Measurements from ENCODE around the gene GNG12. TPM values are rescaled to one million over a fixed set of nuclear protein-coding genes. Genes with fewer than 3 reads are reported as not detected.

GNG12 gene
- total RNA-seq, 1 donor, result 201 TPM

DNA sequence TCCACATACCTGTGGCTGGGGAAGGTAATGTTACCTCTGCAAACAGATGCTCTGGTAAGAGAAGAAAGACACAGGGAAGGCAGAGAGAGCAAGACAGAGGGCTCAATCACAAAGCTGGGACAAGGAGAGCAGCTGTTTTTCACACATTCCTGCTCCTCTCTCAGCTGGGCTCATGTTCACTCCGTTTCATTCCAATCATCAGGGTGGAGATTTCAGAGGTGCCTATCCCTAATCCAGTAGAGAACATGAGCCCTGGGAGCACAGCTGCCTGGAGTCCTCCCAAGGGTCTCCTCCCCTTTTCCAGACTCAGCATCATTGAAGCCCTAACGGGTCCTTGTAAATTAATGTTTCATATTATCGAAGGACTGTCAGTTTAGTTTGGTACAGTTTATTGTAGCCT is 128.9 kb downstream of the GNG12 start:
- no peak for DNase-seq (ENCODE audit: low read depth)
- no peak for TF ChIP-seq CTCF (IDR thresholded peaks at IDR 0.05; ENCODE audit: insufficient read depth, low read depth, low read length)
- H3K4me3 ChIP-seq (ENCODE audit: low read depth, low read length), result no peak overlapping the region

- no peak overlapping the region for H3K4me3 ChIP-seq (ENCODE audit: low read depth, low read length)
- DNase-seq (ENCODE audit: low read depth), result no peak
- TF ChIP-seq CTCF (IDR thresholded peaks at IDR 0.05; ENCODE audit: insufficient read depth, low read depth, low read length), result no peak
Measured at GRCh38 chr1:67701876-67702275, 131.4 kb downstream of the GNG12 start.

GRCh38 chr1:67700692-67701410 is 132.4 kb downstream of the GNG12 start:
- peak; percentile 68 for DNase-seq (ENCODE audit: low read depth)
- H3K4me3 ChIP-seq (ENCODE audit: low read depth, low read length), result no peak overlapping the region
- TF ChIP-seq CTCF (IDR thresholded peaks at IDR 0.05; ENCODE audit: insufficient read depth, low read depth, low read length), result no peak

- DNase-seq (ENCODE audit: low read depth), result no peak
- H3K4me3 ChIP-seq (ENCODE audit: low read depth, low read length), result no peak overlapping the region
- no peak for TF ChIP-seq CTCF (IDR thresholded peaks at IDR 0.05; ENCODE audit: insufficient read depth, low read depth, low read length)
Measured at GRCh38 chr1:67700220-67700619, 133.0 kb downstream of the GNG12 start.

- no peak overlapping the region for H3K4me3 ChIP-seq (ENCODE audit: low read depth, low read length)
- no peak for DNase-seq (ENCODE audit: low read depth)
- no peak for TF ChIP-seq CTCF (IDR thresholded peaks at IDR 0.05; ENCODE audit: insufficient read depth, low read depth, low read length)
Measured at GRCh38 chr1:67696708-67697107, 136.6 kb downstream of the GNG12 start.

GRCh38 chr1:67695963-67696362 is 137.3 kb downstream of the GNG12 start:
- DNase-seq (ENCODE audit: low read depth), result no peak
- no peak overlapping the region for H3K4me3 ChIP-seq (ENCODE audit: low read depth, low read length)
- TF ChIP-seq CTCF (IDR thresholded peaks at IDR 0.05; ENCODE audit: insufficient read depth, low read depth, low read length), result no peak

GRCh38 chr1:67691712-67692111 is 141.6 kb downstream of the GNG12 start:
- TF ChIP-seq CTCF (IDR thresholded peaks at IDR 0.05; ENCODE audit: insufficient read depth, low read depth, low read length), result no peak
- DNase-seq (ENCODE audit: low read depth), result no peak
- H3K4me3 ChIP-seq (ENCODE audit: low read depth, low read length), result no peak overlapping the region

Data from fibroblast of villous mesenchyme (primary cell).